Right renal pelvis (tissue), 4 donors: ENCODE results near the gene SEPTIN10. TPM values are rescaled to one million over a fixed set of nuclear protein-coding genes. Genes with fewer than 3 reads are reported as not detected.
"Not testable (repeated sequence)": the region's sequence is repeated elsewhere in the genome, so short reads cannot be mapped to it uniquely, and the experiment has no call there.

Source experiments
- DNase-seq, 4 donors: peaks; one replicate each; pipeline ENCODE4 v3.0.0-alpha.2; 2013; ENCODE audit warnings: low read depth in 4 of 4, low spot score in 3 of 4, missing footprints in 1 of 4
- polyA plus RNA-seq, 4 donors: library from polyadenylated mRNA; unstranded; fragments of 120-200 nt; gene quantifications; one replicate each; pipeline ENCODE4 v1.2.1, GENCODE V29; 2013; ENCODE audit not compliant: insufficient read length in 4 of 4

Gene SEPTIN10
- polyA plus RNA-seq, 4 donors: 107 to 133 (median 124) TPM

GRCh38 chr2:109607766-109608165, 6.0 kb downstream of the SEPTIN10 start:
- no peak for DNase-seq

- no peak for DNase-seq
Measured at GRCh38 chr2:109604597-109604996, 9.2 kb downstream of the SEPTIN10 start.

GRCh38 chr2:109602617-109603188, 11.1 kb downstream of the SEPTIN10 start:
- no peak for DNase-seq

- DNase-seq: no peak
Measured at GRCh38 chr2:109601783-109602182, 12.0 kb downstream of the SEPTIN10 start.

- DNase-seq: no peak
Measured at GRCh38 chr2:109597283-109597682, 16.5 kb downstream of the SEPTIN10 start.

- no peak for DNase-seq
Measured at GRCh38 chr2:109595644-109596043, 18.1 kb downstream of the SEPTIN10 start.

- DNase-seq: no peak
Measured at GRCh38 chr2:109594246-109594885, 19.4 kb downstream of the SEPTIN10 start.

- no peak for DNase-seq
Measured at GRCh38 chr2:109592905-109593304, 20.9 kb downstream of the SEPTIN10 start.

- DNase-seq: no peak
Measured at GRCh38 chr2:109591206-109591605, 22.6 kb downstream of the SEPTIN10 start.

- no peak for DNase-seq
Measured at GRCh38 chr2:109586687-109587086, 27.1 kb downstream of the SEPTIN10 start.

GRCh38 chr2:109582928-109583895, 30.6 kb downstream of the SEPTIN10 start:
- DNase-seq: no peak

GRCh38 chr2:109577630-109578029, 36.1 kb downstream of the SEPTIN10 start:
- DNase-seq: not testable (repeated sequence)

- DNase-seq: no peak
Measured at GRCh38 chr2:109575373-109575772, 38.4 kb downstream of the SEPTIN10 start.

GRCh38 chr2:109563980-109564550, 49.7 kb downstream of the SEPTIN10 start:
- DNase-seq: no peak

- DNase-seq: no peak
Measured at GRCh38 chr2:109563288-109563687, 50.5 kb downstream of the SEPTIN10 start.

- DNase-seq: no peak
Measured at GRCh38 chr2:109562421-109562820, 51.3 kb downstream of the SEPTIN10 start.

- DNase-seq: no peak
Measured at GRCh38 chr2:109560265-109560664, 53.5 kb downstream of the SEPTIN10 start.

- DNase-seq: no peak
Measured at GRCh38 chr2:109558076-109558882, 55.5 kb downstream of the SEPTIN10 start.

GRCh38 chr2:109557309-109557708, 56.5 kb downstream of the SEPTIN10 start:
- no peak for DNase-seq

GRCh38 chr2:109555346-109555900, 58.3 kb downstream of the SEPTIN10 start:
- DNase-seq: no peak
